SK-N-MC (cell line): ENCODE data around the gene OR4K15.
"Not testable (repeated sequence)": the region's sequence is repeated elsewhere in the genome, so short reads cannot be mapped to it uniquely, and the experiment has no call there.

Experiments
- DNase-seq: peaks from one replicate; pipeline ENCODE4 v3.0.0-alpha.2; 2011; ENCODE audit warnings: low read depth, low spot score
- H3K27ac ChIP-seq: fragments of 200-600 bp; sonication (generic); 2 replicates; pipeline ENCODE4 v1.5.1; 2016; ENCODE audit warnings: mixed run types
- H3K36me3 ChIP-seq: fragments of 200-600 bp; sonication (generic); 2 replicates; pipeline ENCODE4 v1.6.1; 2017; ENCODE audit warnings: antibody characterized with exemption, low read length, mixed read lengths; ENCODE audit not compliant: insufficient read depth
- H3K4me3 ChIP-seq: fragments of 200-600 bp; sonication (generic); 2 replicates; pipeline ENCODE4 v1.5.1; 2016
- H3K9ac ChIP-seq: fragments of 200-600 bp; sonication (generic); 2 replicates; pipeline ENCODE4 v1.8.0; 2017; ENCODE audit warnings: mixed run types, mixed read lengths; ENCODE audit not compliant: insufficient read length
- H3K9me3 ChIP-seq: fragments of 200-600 bp; sonication (generic); 2 replicates; pipeline ENCODE4 v1.6.1; 2017; ENCODE audit warnings: low read depth, mild to moderate bottlenecking, antibody characterized with exemption, low read length, moderate library complexity, mixed read lengths
- EZH2 ChIP-seq: fragments of 200-600 bp; sonication (generic); IDR thresholded peaks from one replicate; pipeline ENCODE4 v1.6.1; 2017; ENCODE audit warnings: antibody characterized with exemption
- FOXP2 ChIP-seq: optimal IDR thresholded peaks from 2 replicates; pipeline ENCODE3; 2011; ENCODE audit warnings: mild to moderate bottlenecking, moderate library complexity; ENCODE audit not compliant: insufficient read depth; ENCODE audit errors: extremely low read length, control extremely low read depth
- POLR2AphosphoS5 ChIP-seq: IDR thresholded peaks from 2 replicates; pipeline ENCODE4 v1.6.1; 2012; ENCODE audit warnings: mild to moderate bottlenecking, low read depth, low read length, borderline replicate concordance

OR4K15 gene, protein sequence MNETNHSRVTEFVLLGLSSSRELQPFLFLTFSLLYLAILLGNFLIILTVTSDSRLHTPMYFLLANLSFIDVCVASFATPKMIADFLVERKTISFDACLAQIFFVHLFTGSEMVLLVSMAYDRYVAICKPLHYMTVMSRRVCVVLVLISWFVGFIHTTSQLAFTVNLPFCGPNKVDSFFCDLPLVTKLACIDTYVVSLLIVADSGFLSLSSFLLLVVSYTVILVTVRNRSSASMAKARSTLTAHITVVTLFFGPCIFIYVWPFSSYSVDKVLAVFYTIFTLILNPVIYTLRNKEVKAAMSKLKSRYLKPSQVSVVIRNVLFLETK

DNA sequence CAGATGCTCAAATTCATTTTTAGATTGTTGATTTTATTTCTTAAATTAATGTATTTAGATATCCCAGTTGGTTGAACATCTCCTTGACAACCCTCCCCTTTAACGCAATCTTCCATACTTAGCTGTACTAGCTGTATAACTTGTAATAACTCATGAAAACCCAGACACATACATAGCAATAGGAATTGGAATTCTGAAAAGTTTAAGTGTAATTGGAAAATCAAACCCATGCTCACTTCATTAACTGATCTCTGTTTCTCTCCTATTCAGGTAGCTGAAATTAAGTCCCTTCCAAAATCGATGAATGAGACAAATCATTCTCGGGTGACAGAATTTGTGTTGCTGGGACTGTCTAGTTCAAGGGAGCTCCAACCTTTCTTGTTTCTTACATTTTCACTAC, at the start of gene OR4K15:
TSS of gene OR4K15 (plus strand) at position 301 of the 400 bp plus-strand sequence. CDS start at position 301, 0 bp downstream.
- TF ChIP-seq FOXP2 (no peak), EZH2 (no peak), POLR2AphosphoS5 (no peak)
- no peaks in the 10 kb centered on the region for H3K36me3 ChIP-seq
- H3K4me3 ChIP-seq: no peak within 1 kb of the TSS
- H3K9ac ChIP-seq: no peak within 1 kb of the TSS
- H3K9me3 ChIP-seq: no peaks in the 10 kb centered on the region
- DNase-seq: no peak
- no peak within 1 kb of the TSS for H3K27ac ChIP-seq

DNA sequence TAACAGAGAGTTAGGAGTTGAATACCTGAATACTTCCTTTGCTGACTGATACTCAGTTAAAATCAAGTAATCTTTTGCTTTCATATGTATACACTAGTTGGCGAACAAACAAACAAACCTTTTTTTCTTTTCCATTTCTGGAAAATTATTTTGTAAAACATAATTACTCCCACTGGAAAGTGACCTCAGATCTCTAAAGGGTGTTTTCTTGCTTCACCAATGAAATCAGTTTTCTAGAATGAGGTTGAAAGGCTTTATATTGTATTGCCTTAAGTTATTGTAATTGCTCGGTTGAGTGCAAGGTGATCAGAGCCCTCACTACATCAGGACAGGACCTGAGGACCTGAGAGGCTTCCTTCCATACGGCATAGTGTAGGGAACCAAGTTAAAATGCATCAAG, 44.8 kb upstream of the OR4K15 start, which contains the start of gene OR4K1:
TSS of gene OR4K1 (plus strand) at position 301 of the 400 bp plus-strand sequence. CDS start 4,750 bp downstream, outside the sequence.
- Histone ChIP-seq H3K36me3 (no peaks in the 10 kb centered on the region), H3K9me3 (no peaks in the 10 kb centered on the region), H3K4me3 (no peak within 1 kb of the TSS), H3K9ac (no peak within 1 kb of the TSS), H3K27ac (no peak within 1 kb of the TSS)
- no peak for DNase-seq
- no peak for TF ChIP-seq FOXP2
- no peak for TF ChIP-seq EZH2
- TF ChIP-seq POLR2AphosphoS5: no peak

DNA sequence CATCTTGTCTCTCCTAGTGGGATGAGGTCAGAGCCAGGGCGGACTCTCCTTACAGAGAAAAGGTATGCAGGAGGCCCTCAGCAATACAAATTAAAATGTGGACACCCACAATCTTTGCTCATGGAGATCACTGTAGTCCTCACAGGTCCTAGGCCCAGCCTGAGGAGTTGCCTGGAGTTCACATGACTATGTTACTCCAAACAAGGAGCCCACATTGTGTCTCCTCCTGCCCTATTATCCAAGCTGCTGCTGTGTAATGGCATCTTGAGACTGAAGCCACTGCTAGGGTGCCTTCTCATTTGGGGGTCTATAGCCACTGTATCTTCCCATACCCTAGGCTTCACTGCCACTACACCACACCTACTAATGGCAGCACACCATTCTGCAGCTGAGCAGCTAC, 33.7 kb upstream of the OR4K15 start:
- Histone ChIP-seq H3K27ac (no peak overlapping the region), H3K9ac (no peak overlapping the region), H3K36me3 (no peaks in the 10 kb centered on the region), H3K9me3 (no peaks in the 10 kb centered on the region), H3K4me3 (no peak overlapping the region)
- DNase-seq: no peak
- no peak for TF ChIP-seq FOXP2
- no peak for TF ChIP-seq POLR2AphosphoS5
- TF ChIP-seq EZH2: no peak

DNA sequence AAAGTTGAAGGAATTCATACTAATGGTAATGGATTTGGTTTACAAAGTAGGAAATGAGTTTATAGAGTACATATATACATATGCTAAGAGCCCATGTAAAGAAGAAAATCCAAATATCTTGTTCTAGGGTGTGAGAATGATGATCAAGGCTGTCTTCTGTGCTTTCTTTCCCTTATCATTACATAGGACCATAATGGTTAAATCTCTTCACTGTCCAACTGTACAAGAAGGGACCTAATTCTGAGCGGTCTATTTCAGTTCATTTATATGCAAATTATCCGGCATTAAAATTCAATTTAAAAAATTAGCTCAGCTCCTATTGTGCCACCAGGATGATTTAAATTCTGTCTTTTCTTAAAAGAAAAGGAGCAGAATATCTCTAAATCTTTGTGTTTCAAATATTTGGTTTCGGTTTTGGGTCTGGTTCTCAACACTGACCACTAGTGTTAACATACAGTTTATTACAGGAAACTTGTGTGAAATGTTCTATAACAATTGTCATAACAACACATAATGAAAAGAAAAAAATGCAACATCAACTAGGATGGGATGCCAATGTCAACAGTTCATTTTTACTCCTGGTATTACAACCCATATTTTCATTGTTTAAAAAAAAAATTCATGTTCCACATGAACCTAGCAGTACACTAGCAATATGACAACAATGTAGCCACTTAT, 27.8 kb upstream of the OR4K15 start:
- DNase-seq: no peak
- no peaks in the 10 kb centered on the region for H3K9me3 ChIP-seq
- no peak overlapping the region for H3K4me3 ChIP-seq
- TF ChIP-seq FOXP2: no peak
- TF ChIP-seq EZH2: no peak
- TF ChIP-seq POLR2AphosphoS5: no peak
- H3K9ac ChIP-seq: no peak overlapping the region
- no peak overlapping the region for H3K27ac ChIP-seq
- no peaks in the 10 kb centered on the region for H3K36me3 ChIP-seq

DNA sequence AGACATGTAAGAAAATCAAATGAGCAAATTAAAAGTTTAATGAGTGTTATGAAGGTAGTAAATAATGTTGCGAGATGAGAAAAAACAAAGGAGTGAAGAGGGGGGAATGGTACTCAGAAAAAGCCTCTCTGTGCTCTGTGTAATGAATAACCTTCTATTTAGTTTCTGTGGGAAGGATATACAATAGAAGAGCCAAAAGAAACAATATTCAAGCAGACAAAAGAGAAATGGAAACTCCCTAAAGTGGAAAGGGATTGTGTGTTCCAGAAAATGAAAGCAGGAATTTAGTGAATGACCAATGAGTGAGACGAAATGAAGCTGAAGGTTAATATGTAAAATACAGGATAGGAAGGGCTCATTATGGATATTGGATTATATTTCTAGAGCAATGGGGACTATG, 26.2 kb upstream of the OR4K15 start:
- DNase-seq: no peak
- Histone ChIP-seq H3K27ac (no peak overlapping the region), H3K36me3 (no peaks in the 10 kb centered on the region), H3K4me3 (no peak overlapping the region), H3K9me3 (no peaks in the 10 kb centered on the region), H3K9ac (no peak overlapping the region)
- TF ChIP-seq FOXP2 (no peak), POLR2AphosphoS5 (no peak), EZH2 (no peak)

DNA sequence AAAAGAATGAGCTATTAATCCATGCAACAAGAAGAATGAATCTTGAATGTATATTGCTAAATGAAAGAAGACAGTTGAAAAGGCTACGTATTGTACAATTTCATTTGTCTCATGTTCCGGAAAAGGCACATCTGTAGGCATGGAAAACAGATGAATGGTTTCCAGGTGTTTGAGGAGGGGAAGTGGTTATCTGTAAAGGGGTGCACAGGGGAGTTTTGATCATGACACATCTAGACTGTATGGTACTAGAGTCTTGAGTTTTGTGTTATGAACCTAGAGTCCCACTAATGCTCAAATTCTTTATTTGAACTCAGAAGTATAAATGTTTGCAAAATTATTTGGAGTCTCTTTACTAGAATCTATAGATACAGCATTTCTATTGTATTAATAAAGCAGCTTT, 5.7 kb upstream of the OR4K15 start:
- DNase-seq, H3K4me3 ChIP-seq, H3K9me3 ChIP-seq, H3K9ac ChIP-seq, H3K36me3 ChIP-seq, H3K27ac ChIP-seq: not testable (repeated sequence)

DNA sequence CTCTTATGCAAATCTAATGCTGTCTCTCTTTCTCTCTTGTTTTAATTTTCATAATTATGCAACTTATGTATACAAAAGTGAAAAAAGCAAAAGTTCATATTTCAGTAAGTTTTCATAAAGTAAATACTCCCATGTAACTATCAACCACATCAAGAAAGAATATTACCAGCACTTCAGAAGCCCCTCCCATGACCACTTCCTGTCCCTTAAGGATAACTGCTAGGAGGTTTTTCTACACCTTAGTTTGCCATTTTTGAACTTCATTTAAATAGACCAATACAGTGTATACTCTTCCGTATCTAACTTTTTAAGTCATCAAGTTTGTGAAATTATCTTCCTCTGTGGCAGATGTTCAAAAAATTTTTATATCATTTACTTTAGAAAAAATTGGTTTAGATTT, 547 bp upstream of the OR4K15 start:
- H3K27ac ChIP-seq: no peak overlapping the region
- TF ChIP-seq POLR2AphosphoS5 (no peak), EZH2 (no peak), FOXP2 (no peak)
- no peaks in the 10 kb centered on the region for H3K9me3 ChIP-seq
- H3K36me3 ChIP-seq: no peaks in the 10 kb centered on the region
- no peak for DNase-seq
- no peak overlapping the region for H3K4me3 ChIP-seq
- H3K9ac ChIP-seq: no peak overlapping the region

GRCh38 chr14:19993438-19993837, 18.0 kb downstream of the OR4K15 start:
- no peak overlapping the region for H3K27ac ChIP-seq
- TF ChIP-seq FOXP2 (no peak), EZH2 (no peak), POLR2AphosphoS5 (no peak)
- H3K36me3 ChIP-seq: no peaks in the 10 kb centered on the region
- DNase-seq: no peak
- no peak overlapping the region for H3K4me3 ChIP-seq
- no peak overlapping the region for H3K9ac ChIP-seq
- no peaks in the 10 kb centered on the region for H3K9me3 ChIP-seq
